HG03175 (cell line): Measurements from ENCODE around the gene ELP6.
"Not testable (repeated sequence)": the region's sequence is repeated elsewhere in the genome, so short reads cannot be mapped to it uniquely, and the experiment has no call there.

ENCODE experiments used
- ATAC-seq: cut with Tn5 transposase; IDR thresholded peaks from one replicate; pipeline ENCODE4 v1.9.1; 2021; ENCODE audit warnings: mild to moderate bottlenecking, moderate library complexity; ENCODE audit not compliant: unreplicated experiment

Gene ELP6

GRCh38 chr3:47468315-47468714, 45.2 kb downstream of the ELP6 start:
- ATAC-seq = not testable (repeated sequence)

DNA sequence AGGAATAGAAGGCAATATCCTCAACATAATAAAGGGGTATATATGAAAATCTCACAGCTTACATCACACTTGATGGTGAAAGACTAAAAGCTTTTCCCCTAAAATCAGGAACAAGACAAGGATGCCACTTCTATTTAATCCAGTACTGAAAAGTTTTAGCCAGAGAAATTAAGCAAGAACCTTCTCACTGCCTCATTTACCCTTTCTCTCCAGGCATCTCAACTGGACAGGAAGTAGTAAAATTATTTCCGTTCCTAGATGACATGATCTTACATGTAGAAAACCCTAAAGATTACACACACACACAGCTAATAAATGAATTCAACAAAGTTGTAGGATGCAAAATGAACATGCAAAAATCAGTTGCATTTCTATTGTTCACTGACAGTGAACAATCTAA, 48.9 kb downstream of the ELP6 start:
- no peak for ATAC-seq

GRCh38 chr3:47459534-47460085, 53.9 kb downstream of the ELP6 start:
- ATAC-seq = not testable (repeated sequence)

GRCh38 chr3:47456984-47457383, 56.5 kb downstream of the ELP6 start:
- ATAC-seq = no peak

- ATAC-seq = no peak
Measured at GRCh38 chr3:47455806-47456452, 57.6 kb downstream of the ELP6 start.

GRCh38 chr3:47452453-47453215, 60.9 kb downstream of the ELP6 start:
- ATAC-seq = no peak
